ENCODE data around the gene NPAT.

DNA sequence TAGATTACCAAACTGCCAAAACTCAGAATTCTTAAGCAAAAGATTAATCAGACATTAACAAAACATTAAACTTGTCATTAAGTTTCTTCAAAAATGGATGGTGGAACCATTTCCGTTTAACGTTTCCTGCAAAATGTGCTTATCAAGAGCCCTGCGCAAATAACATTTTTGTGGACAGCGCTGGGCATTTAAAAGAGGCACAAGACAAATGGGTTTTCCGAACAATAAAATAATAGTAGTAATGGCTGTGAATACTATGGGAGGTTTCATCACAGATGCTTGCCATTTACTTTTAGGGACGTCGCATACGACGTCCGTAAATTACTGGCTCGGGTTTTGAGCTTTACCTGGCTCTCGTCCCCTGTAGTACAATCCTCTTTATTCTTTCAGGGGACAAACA is 1.1 kb downstream of the NPAT start:
- TF ChIP-seq EZH2 (IDR thresholded peaks at IDR 0.05; ENCODE audit: borderline replicate concordance, low read depth, low read length, poor library complexity, severe bottlenecking) (no peak), CTCF (conservative IDR thresholded peaks at IDR 0.05; ENCODE audit: low read depth, low read length) (no peak)

Data from A673 (cell line).